Trophoblast cell (in vitro differentiated cells and primary cell): Measurements from ENCODE around the gene MRPS34.

Experiments
- DNase-seq, 2 donors: peaks; one replicate each; pipeline ENCODE4 v3.0.0-alpha.2; 2016
- H2AFZ ChIP-seq: 2 replicates; pipeline ENCODE4 v1.6.1; 2013; ENCODE audit warnings: low read length, moderate library complexity, mild to moderate bottlenecking; ENCODE audit not compliant: insufficient read depth, poor library complexity
- H2AK5ac ChIP-seq: 2 replicates; pipeline ENCODE4 v1.6.1; 2013; ENCODE audit warnings: mild to moderate bottlenecking, low read length
- H2BK120ac ChIP-seq: 2 replicates; pipeline ENCODE4 v1.6.1; 2013; ENCODE audit warnings: low read length, mild to moderate bottlenecking, moderate library complexity; ENCODE audit not compliant: insufficient read depth, poor library complexity
- H2BK12ac ChIP-seq: 2 replicates; pipeline ENCODE4 v1.6.1; 2013; ENCODE audit warnings: mild to moderate bottlenecking, low read length, moderate library complexity
- H2BK5ac ChIP-seq: 2 replicates; pipeline ENCODE4 v1.6.1; 2013; ENCODE audit warnings: low read length, low read depth, moderate library complexity, mild to moderate bottlenecking; ENCODE audit not compliant: poor library complexity
- H3K14ac ChIP-seq: 2 replicates; pipeline ENCODE4 v1.6.1; 2013; ENCODE audit warnings: mild to moderate bottlenecking, low read length
- H3K18ac ChIP-seq: 2 replicates; pipeline ENCODE4 v1.6.1; 2013; ENCODE audit warnings: mild to moderate bottlenecking, low read length
- H3K23ac ChIP-seq: 2 replicates; pipeline ENCODE4 v1.6.1; 2013; ENCODE audit warnings: low read length
- H3K27ac ChIP-seq: 2 replicates; pipeline ENCODE4 v1.5.1; 2013; ENCODE audit warnings: low read depth, mild to moderate bottlenecking, inconsistent platforms, low read length, moderate library complexity
- H3K27me3 ChIP-seq: 2 replicates; pipeline ENCODE4 v1.6.1; 2013; ENCODE audit warnings: inconsistent platforms, mild to moderate bottlenecking, low read length, moderate library complexity; ENCODE audit not compliant: insufficient read depth
- H3K36me3 ChIP-seq, 2 experiments: 1 replicate in 1 of 2; 2 replicates in 1 of 2; pipeline ENCODE4 v1.6.1; 2013; ENCODE audit warnings: low read length in 2 of 2, mild to moderate bottlenecking in 2 of 2, moderate library complexity in 1 of 2; ENCODE audit not compliant: insufficient read depth in 2 of 2, control insufficient read depth in 1 of 2
- H3K4ac ChIP-seq: 2 replicates; pipeline ENCODE4 v1.6.1; 2013; ENCODE audit warnings: low read depth, mild to moderate bottlenecking, low read length, moderate library complexity
- H3K4me1 ChIP-seq, 2 experiments: 1 replicate in 1 of 2; 2 replicates in 1 of 2; pipeline ENCODE4 v1.6.1; 2013; ENCODE audit warnings: low read length in 2 of 2, mild to moderate bottlenecking in 2 of 2, moderate library complexity in 1 of 2; ENCODE audit not compliant: insufficient read depth in 2 of 2, control insufficient read depth in 1 of 2
- H3K4me2 ChIP-seq: 2 replicates; pipeline ENCODE4 v1.6.1; 2013; ENCODE audit warnings: inconsistent platforms, mild to moderate bottlenecking, low read length, moderate library complexity
- H3K4me3 ChIP-seq: 2 replicates; pipeline ENCODE4 v1.5.1; 2013; ENCODE audit warnings: mild to moderate bottlenecking, low read depth, low read length, inconsistent platforms
- H3K79me1 ChIP-seq: one replicate; pipeline ENCODE4 v1.6.1; 2013; ENCODE audit warnings: low read length
- H3K79me2 ChIP-seq: 2 replicates; pipeline ENCODE4 v1.6.1; 2013; ENCODE audit warnings: low read length, mild to moderate bottlenecking; ENCODE audit not compliant: control insufficient read depth, insufficient read depth, poor library complexity
- H3K9ac ChIP-seq: 2 replicates; pipeline ENCODE4 v1.6.1; 2013; ENCODE audit warnings: mild to moderate bottlenecking, low read length
- H3K9me3 ChIP-seq: 2 replicates; pipeline ENCODE4 v1.6.1; 2013; ENCODE audit warnings: low read depth, mild to moderate bottlenecking, control low read depth, inconsistent platforms, low read length; ENCODE audit not compliant: insufficient read depth
- H4K12ac ChIP-seq: 2 replicates; pipeline ENCODE4 v1.6.1; 2013; ENCODE audit warnings: low read depth, mild to moderate bottlenecking, low read length, moderate library complexity
- H4K8ac ChIP-seq: 2 replicates; pipeline ENCODE4 v1.6.1; 2013; ENCODE audit warnings: low read depth, mild to moderate bottlenecking, low read length, moderate library complexity
- H4K91ac ChIP-seq: one replicate; pipeline ENCODE4 v1.6.1; 2013; ENCODE audit warnings: low read depth, mild to moderate bottlenecking, low read length, moderate library complexity
- WGBS: extraction: QIAGEN DNeasy Blood & Tissue Kit; methylation state at CpG from one replicate; pipeline ENCODE4 v1.1.7; 2013; ENCODE audit warnings: missing lambda C conversion rate; ENCODE audit not compliant: insufficient read length, insufficient coverage; ENCODE audit errors: extremely low coverage; 5-methylcytosine and 5-hydroxymethylcytosine counted together

MRPS34 gene

DNA sequence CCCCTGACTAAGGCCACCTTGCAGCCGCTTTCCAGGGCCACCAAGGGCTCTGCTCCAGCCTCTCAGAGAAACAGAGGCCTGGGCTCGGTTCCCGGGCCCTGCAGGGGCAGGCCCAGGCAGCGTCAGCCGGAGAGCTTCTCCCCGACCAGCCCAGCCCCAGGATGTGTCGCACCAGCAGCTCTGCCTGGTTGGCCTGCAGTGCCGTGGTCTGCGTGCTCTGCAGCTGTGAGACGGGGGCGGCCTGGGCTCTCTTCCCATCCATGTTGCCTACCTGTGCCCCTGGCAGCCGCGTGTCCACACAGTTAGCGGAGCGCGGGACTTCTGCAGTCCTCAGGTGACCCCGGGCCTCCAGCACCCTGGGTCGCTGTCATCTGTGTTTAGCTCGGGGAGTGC is 15.8 kb upstream of the MRPS34 start:
- DNase-seq: no peak
- Histone ChIP-seq H3K9ac (no peak overlapping the region), H3K4ac (no peak overlapping the region), H2BK12ac (no peak overlapping the region), H4K12ac (no peak overlapping the region), H2BK120ac (no peak overlapping the region), H3K23ac (no peak overlapping the region), H3K9me3 (no peaks in the 10 kb centered on the region), H2AK5ac (no peak overlapping the region), H2BK5ac (no peak overlapping the region), H3K4me1 (peaks cover 0 to 5% of the 10 kb centered on the region in 2 experiments), H3K27ac (no peak overlapping the region), H3K4me3 (no peak overlapping the region), H3K36me3 (peaks cover 63 to 67% of the 10 kb centered on the region in 2 experiments), H3K14ac (no peak overlapping the region), H3K27me3 (no peaks in the 10 kb centered on the region), H3K79me1 (no peaks in the 10 kb centered on the region), H2AFZ (no peak overlapping the region), H3K79me2 (no peaks in the 10 kb centered on the region), H4K8ac (no peak overlapping the region), H3K4me2 (no peak overlapping the region), H3K18ac (no peak overlapping the region), H4K91ac (no peak overlapping the region)
- WGBS: no CpG with 5 or more reads among the region's 19 CpGs

DNA sequence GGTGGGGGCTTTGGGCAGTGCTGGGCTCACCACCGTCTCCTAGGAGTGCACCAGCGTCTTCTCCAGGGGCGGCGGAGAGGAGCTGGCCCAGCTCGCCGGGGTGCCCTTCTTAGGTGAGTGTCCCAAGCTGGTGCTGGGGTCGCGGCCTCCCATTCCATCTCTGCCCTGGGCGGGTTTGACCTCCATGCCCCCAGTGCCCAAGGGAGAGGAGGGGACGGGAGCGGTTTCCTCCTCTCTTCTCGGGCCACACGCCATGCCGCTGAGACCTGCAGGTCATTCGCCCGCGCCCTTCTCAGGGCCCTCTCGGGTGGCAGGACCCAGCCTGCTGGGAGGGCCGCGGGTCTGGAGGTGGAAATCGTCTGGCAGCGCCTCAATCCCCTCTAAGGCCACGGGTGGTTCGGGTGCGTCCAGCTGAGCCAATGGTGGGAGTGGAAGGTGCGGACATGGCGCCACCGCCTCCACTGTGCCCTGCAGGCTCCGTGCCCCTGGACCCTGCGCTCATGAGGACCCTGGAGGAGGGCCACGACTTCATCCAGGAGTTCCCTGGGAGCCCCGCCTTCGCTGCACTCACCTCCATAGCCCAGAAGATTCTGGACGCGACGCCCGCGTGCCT is 15.3 kb upstream of the MRPS34 start:
- no peak overlapping the region for H2BK120ac ChIP-seq
- H2BK12ac ChIP-seq: no peak overlapping the region
- H3K36me3 ChIP-seq: peaks cover 63 to 67% of the 10 kb centered on the region in 2 experiments
- no peak for DNase-seq
- no peaks in the 10 kb centered on the region for H3K79me1 ChIP-seq
- H2AFZ ChIP-seq: no peak overlapping the region
- H2BK5ac ChIP-seq: no peak overlapping the region
- peaks cover 2% of the 10 kb centered on the region for H3K79me2 ChIP-seq
- no peak overlapping the region for H4K12ac ChIP-seq
- H2AK5ac ChIP-seq: no peak overlapping the region
- H3K27me3 ChIP-seq: no peaks in the 10 kb centered on the region
- H3K18ac ChIP-seq: no peak overlapping the region
- H3K9ac ChIP-seq: no peak overlapping the region
- no peak overlapping the region for H3K4ac ChIP-seq
- no peak overlapping the region for H4K8ac ChIP-seq
- H3K9me3 ChIP-seq: no peaks in the 10 kb centered on the region
- no peak overlapping the region for H4K91ac ChIP-seq
- H3K27ac ChIP-seq: no peak overlapping the region
- peaks cover 0 to 5% of the 10 kb centered on the region in 2 experiments for H3K4me1 ChIP-seq
- no CpG with 5 or more reads among the region's 38 CpGs for WGBS
- H3K14ac ChIP-seq: no peak overlapping the region
- H3K23ac ChIP-seq: no peak overlapping the region
- H3K4me3 ChIP-seq: no peak overlapping the region
- H3K4me2 ChIP-seq: no peak overlapping the region

DNA sequence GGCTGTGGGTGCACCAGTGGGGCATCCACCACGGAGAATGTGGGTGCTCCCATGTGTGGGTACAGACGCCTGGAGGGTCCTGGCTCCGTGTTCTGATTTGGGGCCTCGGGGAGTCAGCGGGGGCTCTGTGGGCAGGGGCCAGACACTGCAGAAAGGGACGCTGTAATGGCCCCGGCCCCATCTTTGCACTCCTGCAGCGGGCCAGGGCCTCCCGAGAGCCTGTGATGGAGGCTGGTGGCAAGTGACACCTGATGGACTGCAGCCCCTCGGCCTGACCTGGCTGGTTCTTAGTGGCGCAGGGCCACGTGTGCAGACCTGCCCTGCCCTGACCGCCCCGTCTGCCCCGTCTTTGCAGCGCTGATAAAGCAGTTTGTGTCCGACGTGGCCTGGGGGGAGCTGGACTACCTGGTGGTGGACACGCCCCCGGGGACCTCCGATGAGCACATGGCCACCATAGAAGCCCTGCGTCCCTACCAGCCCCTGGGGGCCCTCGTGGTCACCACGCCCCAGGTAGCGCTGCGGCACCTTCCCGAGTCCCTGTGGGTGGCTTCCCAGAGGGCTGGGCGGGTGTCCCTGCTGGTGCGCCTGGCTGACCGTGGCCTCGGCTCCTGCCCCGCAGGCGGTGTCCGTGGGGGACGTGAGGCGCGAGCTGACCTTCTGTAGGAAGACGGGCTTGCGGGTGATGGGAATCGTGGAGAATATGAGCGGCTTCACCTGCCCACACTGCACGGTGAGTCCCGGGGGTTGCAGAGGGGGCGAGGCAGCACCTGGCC is 14.6 kb upstream of the MRPS34 start:
- Histone ChIP-seq H3K79me2 (peaks cover 2% of the 10 kb centered on the region), H3K36me3 (peaks cover 63 to 65% of the 10 kb centered on the region in 2 experiments), H4K12ac (no peak overlapping the region), H2BK120ac (no peak overlapping the region), H4K8ac (no peak overlapping the region), H3K27ac (no peak overlapping the region), H2AFZ (no peak overlapping the region), H3K4me3 (no peak overlapping the region), H3K79me1 (no peaks in the 10 kb centered on the region), H2AK5ac (no peak overlapping the region), H3K4ac (no peak overlapping the region), H2BK12ac (no peak overlapping the region), H4K91ac (no peak overlapping the region), H3K4me1 (peaks cover 0 to 5% of the 10 kb centered on the region in 2 experiments), H3K9me3 (no peaks in the 10 kb centered on the region), H3K27me3 (no peaks in the 10 kb centered on the region), H3K14ac (no peak overlapping the region), H3K4me2 (no peak overlapping the region), H3K9ac (no peak overlapping the region), H2BK5ac (no peak overlapping the region), H3K23ac (no peak overlapping the region), H3K18ac (no peak overlapping the region)
- no CpG with 5 or more reads among the region's 44 CpGs for WGBS
- no peak for DNase-seq

DNA sequence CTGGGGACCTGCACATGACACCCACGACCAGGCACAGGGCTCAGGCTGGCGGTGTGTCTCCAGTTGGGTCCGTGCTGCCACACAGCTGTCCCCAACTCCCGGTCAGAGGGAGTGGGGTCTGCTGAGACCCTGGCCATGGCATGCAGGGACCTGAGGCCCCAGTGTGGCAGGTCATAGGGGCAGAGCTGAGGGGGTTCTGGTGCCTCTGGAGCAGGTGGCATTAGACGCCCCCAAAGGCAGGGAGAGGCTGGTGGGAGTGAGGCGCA is 14.1 kb upstream of the MRPS34 start:
- H3K18ac ChIP-seq: no peak overlapping the region
- H2BK5ac ChIP-seq: no peak overlapping the region
- no peak overlapping the region for H4K91ac ChIP-seq
- no peak overlapping the region for H2BK120ac ChIP-seq
- no peak overlapping the region for H3K4ac ChIP-seq
- peaks cover 2% of the 10 kb centered on the region for H3K79me2 ChIP-seq
- H2AFZ ChIP-seq: no peak overlapping the region
- H3K14ac ChIP-seq: no peak overlapping the region
- WGBS: no CpG with 5 or more reads among the region's 6 CpGs
- DNase-seq: no peak
- H3K36me3 ChIP-seq: peaks cover 60 to 62% of the 10 kb centered on the region in 2 experiments
- no peak overlapping the region for H4K12ac ChIP-seq
- no peaks in the 10 kb centered on the region for H3K9me3 ChIP-seq
- H3K9ac ChIP-seq: no peak overlapping the region
- H3K79me1 ChIP-seq: no peaks in the 10 kb centered on the region
- no peaks in the 10 kb centered on the region for H3K27me3 ChIP-seq
- H3K4me2 ChIP-seq: no peak overlapping the region
- no peak overlapping the region for H3K27ac ChIP-seq
- H4K8ac ChIP-seq: no peak overlapping the region
- H2AK5ac ChIP-seq: no peak overlapping the region
- no peak overlapping the region for H2BK12ac ChIP-seq
- H3K4me1 ChIP-seq: peaks cover 0 to 5% of the 10 kb centered on the region in 2 experiments
- H3K4me3 ChIP-seq: no peak overlapping the region
- H3K23ac ChIP-seq: no peak overlapping the region
